Right lung (tissue), 5 donors: ENCODE measurements around the gene TST. TPM values are rescaled to one million over a fixed set of nuclear protein-coding genes. Genes with fewer than 3 reads are reported as not detected.
"Not testable (repeated sequence)": the region's sequence is repeated elsewhere in the genome, so short reads cannot be mapped to it uniquely, and the experiment has no call there.

ENCODE experiments used
- DNase-seq, 2 donors: peaks; one replicate each; pipeline ENCODE4 v3.0.0-alpha.2; 2013
- polyA plus RNA-seq, 5 donors: library from polyadenylated mRNA; unstranded; fragments of 120-200 nt; gene quantifications; one replicate each; pipeline versions ENCODE4 v1.2.1 to v1.2.3, GENCODE V29; 2013; ENCODE audit warnings: inconsistent platforms in 1 of 5, low replicate concordance in 1 of 5; ENCODE audit not compliant: insufficient read length in 5 of 5, insufficient read depth in 1 of 5

The TST gene
- polyA plus RNA-seq, 5 donors: 13.8 to 31.4 (median 17.4) TPM

GRCh38 chr22:37016134-37016910 lies 2.9 kb downstream of the TST start:
- no peak for DNase-seq

- DNase-seq: no peak
These were observed 3.7 kb downstream of the TST start for GRCh38 chr22:37015587-37015878.

GRCh38 chr22:37014835-37015586 lies 4.2 kb downstream of the TST start:
- DNase-seq: no peak

- DNase-seq: no peak
These were observed 4.8 kb downstream of the TST start for GRCh38 chr22:37014415-37014806.

- DNase-seq: no peak
These were observed 6.3 kb downstream of the TST start for GRCh38 chr22:37012956-37013355.

- DNase-seq: no peak
These were observed 6.9 kb downstream of the TST start for GRCh38 chr22:37012262-37012904.

- no peak for DNase-seq
These were observed 7.8 kb downstream of the TST start for GRCh38 chr22:37011472-37011871.

GRCh38 chr22:37010976-37011375 lies 8.3 kb downstream of the TST start:
- no peak for DNase-seq

GRCh38 chr22:37010174-37010573 lies 9.1 kb downstream of the TST start:
- DNase-seq: no peak

- no peak for DNase-seq
These were observed 9.8 kb downstream of the TST start for GRCh38 chr22:37009490-37009889.

GRCh38 chr22:37008365-37008764 lies 10.9 kb downstream of the TST start:
- no peak for DNase-seq

- DNase-seq: no peak
These were observed 11.6 kb downstream of the TST start for GRCh38 chr22:37007651-37008050.

- DNase-seq: no peak
These were observed 16.6 kb downstream of the TST start for GRCh38 chr22:37002633-37003032.

GRCh38 chr22:37001826-37002225 lies 17.4 kb downstream of the TST start:
- DNase-seq: no peak

- DNase-seq: no peak
These were observed 18.3 kb downstream of the TST start for GRCh38 chr22:37000676-37001534.

GRCh38 chr22:36999463-36999862 lies 19.8 kb downstream of the TST start:
- no peak for DNase-seq

GRCh38 chr22:36998620-36999351 lies 20.5 kb downstream of the TST start:
- no peak for DNase-seq

- DNase-seq: no peak
These were observed 21.5 kb downstream of the TST start for GRCh38 chr22:36997746-36998145.

GRCh38 chr22:36991206-36991605 lies 28.0 kb downstream of the TST start:
- DNase-seq: no peak

- DNase-seq: no peak
These were observed 28.8 kb downstream of the TST start for GRCh38 chr22:36990457-36990856.

GRCh38 chr22:36989012-36989411 lies 30.2 kb downstream of the TST start:
- not testable (repeated sequence) for DNase-seq
